Middle frontal gyrus (tissue), 1 donor: Measurements from ENCODE around the gene TMEM88.

Experiments
- DNase-seq: peaks from one replicate; pipeline ENCODE4 v3.0.0-alpha.2; 2015; ENCODE audit warnings: low spot score; ENCODE audit errors: extremely low spot score

Gene TMEM88

DNA sequence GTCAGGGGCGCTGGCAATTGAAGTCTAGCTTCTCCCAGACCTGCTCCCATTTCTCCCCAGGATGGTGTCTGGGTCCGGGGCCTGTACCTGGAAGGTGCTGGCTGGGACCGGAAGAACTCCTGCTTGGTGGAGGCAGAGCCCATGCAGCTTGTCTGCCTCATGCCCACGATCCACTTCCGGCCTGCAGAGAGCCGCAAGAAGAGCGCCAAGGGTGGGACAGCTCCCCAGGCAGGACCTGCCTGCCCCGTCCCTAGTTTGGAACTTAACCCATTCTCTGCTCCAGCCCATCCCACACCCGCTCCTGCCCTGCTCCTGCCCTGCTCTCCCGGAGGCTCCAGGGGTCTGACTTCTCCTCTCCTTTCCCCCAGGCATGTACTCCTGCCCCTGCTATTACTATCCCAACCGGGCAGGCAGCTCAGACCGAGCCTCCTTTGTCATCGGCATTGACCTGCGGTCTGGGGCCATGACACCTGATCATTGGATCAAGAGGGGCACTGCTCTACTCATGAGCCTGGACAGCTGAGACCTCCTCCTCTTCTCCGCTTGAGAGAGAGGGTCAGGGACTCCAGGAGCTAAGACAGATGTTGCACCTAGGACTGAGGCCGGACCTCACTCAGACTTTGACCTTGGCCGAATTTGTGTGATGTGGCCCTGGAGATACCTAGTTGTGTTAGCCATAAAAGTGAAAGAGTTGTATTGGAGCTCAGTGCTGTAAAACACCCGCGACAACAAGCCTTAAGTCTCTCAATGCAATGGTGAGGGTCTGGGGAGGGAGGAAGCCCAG, 21.7 kb upstream of the TMEM88 start:
- DNase-seq, result no peak

DNA sequence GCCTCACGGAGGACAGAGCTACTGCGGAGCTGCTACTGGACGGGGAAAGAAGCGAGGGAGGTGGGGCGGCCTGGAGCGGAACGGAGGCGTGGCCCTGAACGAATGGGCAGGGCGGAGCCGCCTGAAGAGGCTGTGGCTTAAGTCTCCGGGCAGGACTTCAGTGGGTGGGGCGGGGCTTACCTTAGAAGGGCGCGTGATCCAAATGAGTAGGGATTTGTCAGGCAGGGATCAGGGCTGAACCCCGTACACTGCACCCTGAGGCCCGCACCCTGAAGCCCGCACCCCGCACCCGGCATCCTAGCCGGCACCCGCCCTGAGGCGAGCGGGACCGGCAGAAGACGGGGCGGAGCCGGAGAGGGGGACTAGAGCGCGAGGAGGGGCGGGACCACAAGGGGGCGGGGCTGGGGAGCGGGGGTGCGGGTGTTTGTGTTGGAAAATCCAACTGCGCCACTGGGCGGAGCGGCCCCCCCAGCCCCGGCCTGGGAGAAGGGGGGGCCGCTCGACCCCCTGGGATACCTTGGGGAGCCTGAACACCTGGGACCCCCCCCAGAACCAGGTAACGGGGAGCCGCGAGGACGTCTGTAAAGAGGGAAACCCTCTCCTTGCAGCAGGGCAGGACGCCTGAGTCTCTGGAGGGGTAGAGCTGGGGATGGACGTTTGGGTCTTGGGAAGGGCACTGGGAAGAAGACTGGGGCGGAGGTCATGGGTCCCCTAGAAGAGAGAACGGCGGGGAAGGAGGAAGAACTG, 20.9 kb upstream of the TMEM88 start, which contains the start of gene KDM6B:
KDM6B (plus strand) TSS at position 423 of the 747 bp plus-strand sequence. CDS start 11,338 bp downstream, outside the sequence.
- DNase-seq, result peak; percentile 72

DNA sequence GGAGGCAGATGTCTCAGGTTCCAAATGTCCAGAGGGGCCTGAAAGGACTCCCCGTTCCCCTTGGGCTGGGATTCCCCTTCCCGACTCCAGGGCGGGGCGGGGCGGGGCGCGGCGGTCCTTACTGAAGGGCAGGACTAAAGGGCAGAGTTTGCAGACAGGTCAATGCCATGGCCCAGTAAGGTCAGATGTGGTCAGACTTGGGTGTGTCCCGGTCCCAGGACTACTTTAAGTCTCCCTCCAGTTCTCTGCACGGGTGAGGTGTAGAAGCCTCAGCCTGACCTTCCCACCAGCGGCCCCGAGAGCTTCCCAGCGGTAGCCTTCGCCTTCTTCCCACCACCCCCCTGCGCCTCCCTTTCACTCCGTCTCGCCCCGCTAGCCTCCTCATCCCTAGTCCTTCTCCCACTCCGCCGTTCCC, 20.3 kb upstream of the TMEM88 start:
- DNase-seq, result peak; percentile 2

GRCh38 chr17:7834957-7835813, 19.7 kb upstream of the TMEM88 start:
- peak; percentile 96 for DNase-seq

DNA sequence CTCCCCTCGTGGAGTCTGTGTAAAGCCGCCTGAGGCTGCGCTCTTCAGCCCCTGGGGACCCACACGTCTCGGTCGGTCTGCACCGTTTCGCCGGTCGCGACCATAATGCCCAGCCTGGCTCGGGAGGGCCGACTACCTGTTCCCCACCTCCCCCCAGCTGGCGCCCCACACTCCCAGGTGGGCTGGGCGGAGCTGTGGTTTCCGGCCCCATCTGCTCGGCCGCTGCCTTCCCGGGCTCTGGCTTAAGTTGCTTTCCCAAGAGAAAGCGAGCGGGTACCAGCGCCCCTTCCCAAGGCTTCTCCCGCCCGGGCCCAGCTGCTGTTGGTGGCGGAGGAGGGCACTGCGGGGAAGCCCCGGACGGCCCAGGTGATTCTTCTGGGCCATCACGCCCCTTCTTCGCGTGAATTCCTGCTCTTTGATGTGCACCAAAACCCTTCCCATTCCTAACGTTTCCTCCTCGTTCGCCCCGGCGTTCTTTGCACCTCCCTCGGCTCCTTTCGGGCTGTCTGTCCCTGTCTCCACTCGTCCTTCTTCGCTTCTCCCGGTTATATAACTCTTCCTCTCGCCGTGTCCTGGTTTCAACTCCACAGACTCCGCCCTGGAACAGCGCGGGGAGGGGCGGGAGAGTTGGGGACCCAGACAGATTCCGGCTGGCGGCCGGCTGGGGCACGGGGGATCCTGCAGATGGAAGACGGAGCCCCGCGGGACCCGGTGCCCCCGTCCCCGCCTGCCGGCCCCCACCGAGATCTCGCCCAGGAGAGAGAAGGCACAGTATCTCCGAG, 18.9 kb upstream of the TMEM88 start:
- DNase-seq, result peak; percentile 52

GRCh38 chr17:7836596-7837407, 18.1 kb upstream of the TMEM88 start:
- DNase-seq, result no peak

DNA sequence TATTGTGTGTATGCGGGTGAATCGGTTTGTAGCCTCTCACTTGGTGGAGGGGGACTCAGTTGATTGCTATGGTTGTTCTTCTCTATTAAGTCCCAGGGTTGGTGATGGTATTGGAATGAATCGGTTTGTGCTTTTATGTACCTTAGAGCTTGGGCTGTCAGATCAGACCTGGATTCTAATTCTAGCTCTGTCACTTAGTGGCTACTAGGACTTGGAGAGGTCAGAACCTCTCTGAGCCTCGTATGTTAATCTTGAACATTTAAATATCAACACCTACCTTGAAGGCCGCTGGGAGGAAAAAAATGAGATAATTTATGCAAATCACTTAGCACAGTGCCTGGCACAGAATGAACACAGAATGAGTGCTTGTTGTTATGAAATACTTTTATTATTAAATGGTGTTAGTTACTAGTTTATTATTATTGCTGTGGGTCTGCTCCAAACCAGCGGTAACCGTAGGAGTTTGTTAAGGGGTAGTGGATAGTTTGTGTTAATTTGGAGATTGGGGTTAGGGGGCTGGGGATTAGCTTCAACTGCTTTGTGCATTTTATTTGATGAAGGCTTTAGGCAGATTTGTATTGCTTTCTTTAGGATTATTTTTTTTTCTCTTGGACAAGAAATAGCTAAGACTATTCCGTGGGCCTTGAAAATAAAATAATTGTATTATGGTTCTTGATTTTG, 17.3 kb upstream of the TMEM88 start:
- DNase-seq, result no peak

DNA sequence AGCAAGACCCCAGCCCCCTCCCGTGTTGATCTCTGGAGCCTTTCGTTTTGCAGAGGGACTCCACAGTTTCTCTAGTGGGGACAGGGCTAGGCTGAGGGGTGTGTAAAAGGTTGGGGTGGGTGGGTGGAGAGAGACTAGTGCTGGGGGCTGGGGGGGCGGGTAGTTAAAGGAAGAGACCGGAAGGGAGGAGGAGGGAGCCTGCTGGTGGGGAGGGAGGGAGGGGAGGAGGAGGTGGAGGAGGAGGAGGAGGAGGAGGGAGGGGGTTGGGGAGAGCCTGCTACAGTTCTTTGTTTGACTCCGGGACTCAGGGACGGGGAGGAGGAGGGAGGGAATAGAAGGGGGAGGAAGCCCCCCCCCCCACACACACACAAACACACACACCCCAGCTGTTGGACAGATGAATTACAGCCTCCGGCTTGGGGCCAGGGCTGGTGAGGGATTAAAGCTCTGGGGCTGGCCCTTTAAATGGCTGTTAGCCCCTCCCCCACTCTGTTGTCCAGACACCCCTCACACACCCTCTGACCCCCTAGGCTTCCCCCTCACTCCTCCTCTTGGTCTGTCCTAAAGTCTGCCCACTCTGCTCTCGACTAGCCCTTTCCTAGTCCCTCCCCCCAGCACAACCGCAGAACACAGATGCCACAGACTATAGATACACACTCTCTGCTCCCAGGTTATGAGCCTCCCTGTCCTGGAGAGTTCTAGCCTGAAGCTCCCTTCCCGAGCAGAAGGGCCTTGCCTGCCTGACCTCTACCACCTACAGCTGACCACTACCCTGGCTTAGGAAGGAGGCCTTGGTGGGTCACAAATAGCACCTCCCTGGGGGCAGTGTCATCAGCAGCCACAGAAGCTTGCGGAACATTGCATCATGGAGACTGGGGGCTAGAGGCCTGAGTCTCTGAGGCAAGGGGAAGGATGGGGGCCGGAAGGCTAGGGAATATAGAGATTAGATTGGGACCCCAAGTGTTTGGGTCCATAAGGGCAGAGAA, 16.5 kb upstream of the TMEM88 start:
- no peak for DNase-seq

GRCh38 chr17:7839190-7839875, 15.5 kb upstream of the TMEM88 start:
- no peak for DNase-seq

- no peak for DNase-seq
Observed at GRCh38 chr17:7839876-7840261, 15.0 kb upstream of the TMEM88 start.

GRCh38 chr17:7840441-7840840, 14.4 kb upstream of the TMEM88 start:
- no peak for DNase-seq

- DNase-seq, result no peak
Observed at GRCh38 chr17:7840875-7841274, 14.0 kb upstream of the TMEM88 start.

- peak; percentile 66 for DNase-seq
Observed at GRCh38 chr17:7841396-7841914, 13.4 kb upstream of the TMEM88 start.

DNA sequence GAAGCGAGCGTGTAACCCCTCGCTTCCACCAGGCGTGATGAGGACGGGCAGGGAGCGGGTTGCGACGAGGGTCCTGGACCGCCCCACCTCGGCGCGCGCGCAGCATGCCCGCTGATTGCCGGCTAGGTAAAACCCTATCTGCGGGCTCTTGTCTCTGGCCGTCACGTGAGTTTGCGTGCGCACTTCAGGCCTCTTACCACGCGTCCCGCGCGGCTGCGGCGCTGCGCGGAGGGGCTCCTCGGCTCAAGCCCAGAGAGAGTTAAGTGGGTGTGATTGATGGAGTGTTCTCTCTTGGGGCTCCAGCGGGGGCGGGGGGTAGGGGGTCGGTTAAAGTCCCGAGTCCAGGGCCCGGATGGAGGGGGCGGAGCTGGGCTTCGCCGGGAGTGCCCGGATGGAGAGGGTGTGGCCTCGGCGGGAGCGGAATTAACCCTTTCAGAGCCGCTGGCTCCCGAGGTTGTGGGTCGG, 12.9 kb upstream of the TMEM88 start:
- DNase-seq, result peak; percentile 79

DNA sequence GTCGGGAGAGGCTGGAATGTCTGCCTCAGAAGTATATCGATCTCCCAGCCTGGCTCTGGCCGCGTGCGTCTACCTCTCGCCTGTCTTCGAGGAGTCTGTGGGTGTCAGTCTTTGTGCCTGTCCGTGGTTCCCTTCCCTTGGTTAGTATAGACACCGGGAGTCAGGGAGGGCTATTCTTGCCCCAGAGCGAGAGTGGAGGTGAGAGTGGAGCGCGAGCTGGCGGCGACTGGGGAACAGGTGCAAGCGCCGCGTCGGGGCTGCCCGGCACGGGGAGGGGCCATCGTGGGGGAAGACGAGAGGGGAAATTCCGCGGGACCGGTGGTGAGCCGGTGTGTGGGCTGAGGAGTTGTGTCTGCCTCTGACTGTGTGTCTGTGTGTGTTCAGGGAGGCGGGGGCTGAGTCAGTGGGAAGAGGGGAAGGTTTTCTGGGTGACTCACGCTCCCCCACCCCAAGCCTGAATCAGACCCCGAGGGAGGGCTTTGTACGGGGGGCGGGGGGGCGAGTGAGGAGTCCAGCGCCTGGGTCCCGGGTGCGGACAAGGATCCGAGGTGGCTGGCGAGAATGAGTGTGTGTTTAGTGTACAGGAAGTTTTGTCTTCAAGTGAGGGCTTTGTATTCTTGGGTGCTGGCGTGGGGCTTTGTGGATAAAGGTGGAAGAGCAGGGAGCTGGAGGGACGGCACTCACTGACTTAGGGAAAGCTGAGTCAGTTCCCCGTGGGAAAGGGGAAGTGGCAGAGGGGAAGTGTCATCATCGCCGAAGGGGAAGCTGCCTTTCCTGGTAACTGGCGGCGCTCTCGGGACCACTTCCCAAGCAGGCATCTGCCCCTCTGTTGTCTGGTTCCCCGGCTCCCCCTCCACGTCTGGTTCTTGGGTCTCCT, 12.2 kb upstream of the TMEM88 start:
- DNase-seq, result no peak

DNA sequence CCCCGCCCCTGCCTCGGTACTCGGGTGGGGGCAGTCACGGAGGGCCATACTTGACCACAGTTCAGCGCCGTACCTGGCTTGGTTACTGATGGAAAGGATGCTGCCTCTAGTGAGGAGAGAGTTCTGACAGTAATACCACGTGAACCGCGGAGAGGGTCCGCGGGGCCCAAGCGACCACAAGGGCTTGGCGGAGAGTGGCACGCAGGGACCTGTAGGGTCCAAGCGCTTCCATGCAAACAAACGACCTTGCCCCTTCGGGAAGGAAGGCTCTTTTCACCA, 11.7 kb upstream of the TMEM88 start:
- no peak for DNase-seq
